Measurements from ENCODE around the gene NDUFAF7. TPM values are rescaled to one million over a fixed set of nuclear protein-coding genes. Genes with fewer than 3 reads are reported as not detected.

NDUFAF7 gene
- total RNA-seq, 2 donors from 2014 or later, result 12.1 to 13.8 TPM

GRCh38 chr2:37244017-37244416, 12.6 kb downstream of the NDUFAF7 start:
- no peak for DNase-seq
- Histone ChIP-seq H3K4me1 (no peaks in the 10 kb centered on the region), H3K9me3 (no peaks in the 10 kb centered on the region), H3K4me3 (no peak overlapping the region), H3K27ac (no peak overlapping the region), H3K9ac (ENCODE audit: low read depth in 2 of 2, low read length in 2 of 2) (no peak overlapping the region), H3K36me3 (no peaks in the 10 kb centered on the region), H3K27me3 (no peaks in the 10 kb centered on the region)
- intact Hi-C loops (cut with DNase I), result no loop called here
- TF ChIP-seq CTCF (IDR thresholded peaks at IDR 0.05), result no peak

DNA sequence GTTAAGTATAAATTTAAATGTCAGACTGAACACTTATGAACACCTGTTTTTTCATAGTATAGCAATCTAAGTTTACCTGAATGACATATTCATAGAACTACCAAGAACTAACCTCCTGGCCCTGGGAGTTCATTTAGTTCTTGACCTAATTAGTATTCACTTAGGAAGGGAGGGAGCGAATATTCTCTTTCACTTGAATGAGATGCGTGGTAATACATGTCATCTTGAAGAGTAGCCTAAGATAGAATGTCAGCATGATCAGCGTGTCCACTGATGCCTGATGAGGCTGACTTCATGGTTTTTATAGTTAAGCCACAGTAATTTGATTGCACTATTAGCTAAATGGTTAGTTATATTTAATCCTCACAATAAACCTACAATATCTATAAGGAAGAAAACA, 13.3 kb downstream of the NDUFAF7 start:
- no peaks in the 10 kb centered on the region for H3K9me3 ChIP-seq
- H3K27me3 ChIP-seq, result no peaks in the 10 kb centered on the region
- no peak overlapping the region for H3K27ac ChIP-seq
- no peak for TF ChIP-seq CTCF (IDR thresholded peaks at IDR 0.05)
- no peak for DNase-seq
- intact Hi-C loops (cut with DNase I), result no loop called here
- no peak overlapping the region for H3K9ac ChIP-seq (ENCODE audit: low read depth in 2 of 2, low read length in 2 of 2)
- no peaks in the 10 kb centered on the region for H3K36me3 ChIP-seq
- H3K4me1 ChIP-seq, result no peaks in the 10 kb centered on the region
- H3K4me3 ChIP-seq, result no peak overlapping the region

- Histone ChIP-seq H3K4me1 (no peaks in the 10 kb centered on the region), H3K27ac (no peak overlapping the region), H3K36me3 (no peaks in the 10 kb centered on the region), H3K27me3 (no peaks in the 10 kb centered on the region), H3K4me3 (no peak overlapping the region), H3K9ac (ENCODE audit: low read depth in 2 of 2, low read length in 2 of 2) (no peak overlapping the region), H3K9me3 (no peaks in the 10 kb centered on the region)
- DNase-seq, result no peak
- intact Hi-C loops (cut with DNase I), result no loop called here
- TF ChIP-seq CTCF (IDR thresholded peaks at IDR 0.05), result no peak
These were observed 14.7 kb downstream of the NDUFAF7 start for GRCh38 chr2:37246205-37246604.

DNA sequence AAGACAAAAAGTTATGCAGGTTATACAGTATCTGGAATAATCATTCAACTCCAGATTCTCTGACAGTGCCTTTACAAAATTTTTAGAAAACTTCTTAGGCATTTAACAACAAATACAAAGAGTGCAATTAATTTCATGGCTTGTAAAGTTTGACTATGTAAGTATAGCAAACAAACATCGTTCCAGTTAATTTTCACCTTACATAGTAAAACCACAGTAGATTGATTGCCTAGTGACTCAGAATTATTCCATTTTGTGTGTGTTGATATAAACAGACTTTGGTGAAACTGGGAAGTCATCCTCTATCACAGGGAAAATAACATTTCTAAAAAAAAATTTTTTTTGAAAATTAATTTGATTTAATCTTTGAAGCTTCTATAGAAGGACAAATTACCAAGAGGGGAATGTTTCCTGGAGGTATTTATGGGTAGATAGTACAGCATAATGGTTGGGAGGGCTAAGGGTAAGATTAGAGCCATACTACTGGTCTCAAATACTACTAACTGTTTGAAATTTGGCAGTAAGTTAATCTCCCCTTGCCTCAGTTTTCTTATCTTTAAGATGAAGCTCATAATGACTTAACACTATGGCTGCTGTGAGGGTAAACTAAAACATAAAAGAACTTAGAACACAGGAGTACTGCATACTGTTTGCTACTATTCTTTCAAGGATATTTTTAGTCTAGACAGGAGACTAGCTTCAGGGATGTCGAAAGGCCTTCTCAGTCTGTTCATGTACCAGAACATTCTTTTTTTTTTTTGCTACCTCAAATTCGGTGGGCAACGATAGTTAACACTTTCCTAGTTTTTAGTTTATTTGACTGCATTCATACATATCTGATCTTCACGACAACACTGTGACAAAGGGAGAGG, 19.6 kb downstream of the NDUFAF7 start:
- Histone ChIP-seq H3K36me3 (no peaks in the 10 kb centered on the region), H3K4me3 (no peak overlapping the region), H3K9me3 (no peaks in the 10 kb centered on the region), H3K27me3 (no peaks in the 10 kb centered on the region), H3K27ac (no peak overlapping the region), H3K9ac (ENCODE audit: low read depth in 2 of 2, low read length in 2 of 2) (no peak overlapping the region), H3K4me1 (no peaks in the 10 kb centered on the region)
- intact Hi-C loops (cut with DNase I), result no loop called here
- DNase-seq, result no peak
- TF ChIP-seq CTCF (IDR thresholded peaks at IDR 0.05), result no peak

DNA sequence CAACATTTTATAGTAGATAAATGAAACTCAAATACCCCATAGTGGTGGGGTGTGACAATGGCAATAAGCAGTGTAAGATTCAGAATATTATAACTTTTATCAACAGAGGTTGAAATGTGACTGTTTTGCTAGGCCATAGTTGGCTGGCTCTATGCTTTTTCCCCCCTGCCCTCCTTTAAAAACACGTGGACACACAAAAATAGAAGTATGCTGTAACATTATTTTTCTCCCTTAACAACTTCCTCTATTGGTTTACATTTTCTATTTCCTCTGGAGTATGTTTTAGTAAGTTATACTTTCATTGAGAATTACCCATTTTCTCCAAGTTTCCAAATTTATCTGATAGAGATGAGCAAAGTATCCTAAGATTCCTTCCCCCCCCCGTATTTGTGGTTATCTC, 31.1 kb downstream of the NDUFAF7 start:
- no peak overlapping the region for H3K9ac ChIP-seq (ENCODE audit: low read depth in 2 of 2, low read length in 2 of 2)
- H3K4me3 ChIP-seq, result no peak overlapping the region
- H3K27ac ChIP-seq, result no peak overlapping the region
- no peak for DNase-seq
- intact Hi-C loops (cut with DNase I), result no loop called here
- no peaks in the 10 kb centered on the region for H3K9me3 ChIP-seq
- no peaks in the 10 kb centered on the region for H3K27me3 ChIP-seq
- H3K36me3 ChIP-seq, result no peaks in the 10 kb centered on the region
- no peaks in the 10 kb centered on the region for H3K4me1 ChIP-seq
- TF ChIP-seq CTCF (IDR thresholded peaks at IDR 0.05), result no peak
